T-cell (primary cell): ENCODE measurements around the gene IGLON5. TPM values are rescaled to one million over a fixed set of nuclear protein-coding genes. Genes with fewer than 3 reads are reported as not detected.

Experiments
- ATAC-seq, 4 experiments: fragments of 200-7000 bp in 3 of 4; fragments of 150-1000 bp in 1 of 4; cut with Tn5 transposase; replicated peaks in 1 of 4; 1 replicate in 3 of 4; 2 replicates in 1 of 4; pipeline ENCODE4 v1.10.0; 2021; ENCODE audit warnings: moderate library complexity in 3 of 4, mild to moderate bottlenecking in 2 of 4, moderate number of reproducible peaks in 1 of 4
- CTCF ChIA-PET, 2 donors: fragments of 300-600 bp; sonication (Branson Sonifier 250); formaldehyde crosslinking; loops; one replicate each; lab custom pipeline; 2022; ENCODE audit warnings: antibody characterized with exemption in 2 of 2; lab: Charles Lee
- POLR2A ChIA-PET, 2 donors: fragments of 300-600 bp; sonication (Branson Sonifier 250); formaldehyde crosslinking; loops; one replicate each; lab custom pipeline; 2022; ENCODE audit warnings: antibody characterized with exemption in 2 of 2; lab: Charles Lee
- DNase-seq, 35 experiments: peaks; one replicate each; pipeline versions ENCODE4 v3.0.0 to v3.0.0-alpha.2; 2013 to 2023
- H3K27ac ChIP-seq: one replicate; pipeline ENCODE4 v1.5.1; 2013; ENCODE audit warnings: low read length
- H3K27me3 ChIP-seq, 2 experiments: replicated peaks in 1 of 2; 1 replicate in 1 of 2; 2 replicates in 1 of 2; pipeline versions ENCODE4 v1.6.1 to v1.7.0; 2013; ENCODE audit warnings: low read length in 1 of 2, mixed read lengths in 1 of 2; ENCODE audit not compliant: control insufficient read depth in 2 of 2, insufficient read depth in 2 of 2; ENCODE audit errors: extremely low read depth in 1 of 2
- H3K36me3 ChIP-seq, 2 donors: 1 replicate in 1 of 2; 2 replicates in 1 of 2; pipeline versions ENCODE4 v1.6.1 to v1.7.0; 2013; ENCODE audit warnings: low read length in 1 of 2; ENCODE audit not compliant: control insufficient read depth in 2 of 2, insufficient read depth in 1 of 2; ENCODE audit errors: extremely low read depth in 1 of 2
- H3K4me1 ChIP-seq, 2 experiments: 1 replicate in 1 of 2; 2 replicates in 1 of 2; pipeline versions ENCODE4 v1.6.1 to v1.7.0; 2013; ENCODE audit warnings: low read length in 2 of 2, mixed read lengths in 1 of 2; ENCODE audit not compliant: insufficient read depth in 2 of 2, control insufficient read depth in 1 of 2; ENCODE audit errors: extremely low read depth in 1 of 2
- H3K4me3 ChIP-seq, 2 donors: 1 replicate in 1 of 2; 2 replicates in 1 of 2; pipeline versions ENCODE4 v1.5.1 to v1.7.0; 2013; ENCODE audit warnings: mild to moderate bottlenecking in 2 of 2, low read length in 1 of 2, moderate library complexity in 1 of 2; ENCODE audit not compliant: control insufficient read depth in 1 of 2; ENCODE audit errors: extremely low read depth in 1 of 2
- H3K9me3 ChIP-seq: 2 replicates; pipeline ENCODE4 v1.7.0; 2013
- H3K27ac Mint-ChIP-seq, 2 donors: one replicate each; pipeline ENCODE4 v1.8.0; 2020 to 2021; ENCODE audit warnings: mild to moderate bottlenecking in 2 of 2, mixed read lengths in 2 of 2
- H3K27me3 Mint-ChIP-seq, 2 donors: one replicate each; pipeline ENCODE4 v1.8.0; 2021 to 2022; ENCODE audit warnings: mixed read lengths in 2 of 2
- H3K36me3 Mint-ChIP-seq: one replicate; pipeline ENCODE4 v1.8.0; 2021; ENCODE audit warnings: mixed read lengths
- H3K4me1 Mint-ChIP-seq, 3 donors: one replicate each; pipeline ENCODE4 v1.8.0; 2020 to 2022; ENCODE audit warnings: mixed read lengths in 3 of 3, mild to moderate bottlenecking in 1 of 3
- H3K4me3 Mint-ChIP-seq, 3 donors: one replicate each; pipeline ENCODE4 v1.8.0; 2020 to 2022; ENCODE audit warnings: mild to moderate bottlenecking in 3 of 3, mixed read lengths in 3 of 3, moderate library complexity in 3 of 3
- H3K9me3 Mint-ChIP-seq, 3 donors: one replicate each; pipeline ENCODE4 v1.8.0; 2020 to 2022; ENCODE audit warnings: mixed read lengths in 3 of 3
- WGBS: methylation state at CpG from one replicate; pipeline ENCODE4 v1.1.5; 2013; ENCODE audit warnings: missing lambda C conversion rate; ENCODE audit not compliant: insufficient coverage; 5-methylcytosine and 5-hydroxymethylcytosine counted together
- total RNA-seq, 35 experiments: library from RNA in 6 of 35; stranded (reverse) in 6 of 35; fragments of 120-200 nt in 1 of 35; gene quantifications; one replicate each; pipeline versions ENCODE4 v1.2.1 to v1.2.4 and lab custom pipeline; 2013 to 2026

IGLON5 gene
- under 1 TPM in 1 of 5 donors, not detected in 4; 0.10 TPM for total RNA-seq
- not detected for total RNA-seq (2013)
- 0 to 0.25 (median 0.05) reads per million in 29 experiments for total RNA-seq (lab: John Stamatoyannopoulos, UW)

DNA sequence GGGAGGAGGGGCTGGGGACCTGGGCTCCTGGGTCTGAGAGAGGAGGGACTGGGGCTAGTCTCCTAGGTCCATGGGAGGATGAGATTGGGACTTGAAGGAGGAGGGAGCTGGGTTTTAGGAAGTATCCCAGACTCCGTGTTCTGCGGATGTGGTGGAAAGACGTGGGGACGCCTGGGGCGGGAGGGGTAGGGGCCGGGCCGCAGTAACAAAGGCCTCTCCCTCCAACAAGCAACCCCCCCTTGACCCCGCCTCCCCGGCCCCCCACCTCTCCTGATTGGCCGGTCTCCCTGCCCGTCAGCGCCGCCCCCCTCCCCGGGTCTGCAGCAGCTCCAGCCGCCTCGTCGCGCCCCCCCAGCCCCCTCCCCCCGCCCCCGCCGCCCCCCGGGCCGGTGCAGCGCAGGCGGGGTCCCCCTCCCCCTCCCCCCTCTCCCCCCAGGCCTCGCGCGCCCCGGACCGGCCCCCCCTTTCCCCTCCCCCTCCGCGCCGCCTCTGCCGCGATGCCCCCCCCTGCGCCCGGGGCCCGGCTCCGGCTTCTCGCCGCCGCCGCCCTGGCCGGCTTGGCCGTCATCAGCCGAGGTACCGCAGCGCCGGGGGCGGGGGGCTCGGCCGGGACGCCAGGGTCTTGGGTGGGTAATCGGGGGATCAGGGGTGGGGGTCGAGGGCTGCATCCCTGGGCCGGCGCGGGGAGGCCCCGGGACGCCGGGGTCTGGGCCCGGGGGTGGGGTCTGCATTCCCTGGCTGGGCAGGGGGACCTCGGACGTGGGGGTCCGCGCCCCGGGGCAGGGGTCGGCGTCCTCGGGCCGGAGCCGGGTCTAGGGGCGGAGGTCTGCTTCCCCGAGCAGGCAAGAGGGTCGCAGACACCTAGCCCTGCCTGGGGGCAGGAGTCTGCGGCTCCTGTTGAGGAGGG, at the start of gene IGLON5:
Gene IGLON5 (plus strand): TSS at position 294 of the 907 bp plus-strand sequence. CDS start 204 bp downstream, at position 498.
- no peak within 1 kb of the TSS for H3K4me3 Mint-ChIP-seq
- POLR2A ChIA-PET = no interaction called here
- 20% methylated on average over 39 of the region's 76 CpGs for WGBS
- peaks cover 0 to 7% (median 5%) of the 10 kb centered on the region in 3 donors for H3K4me1 Mint-ChIP-seq
- ATAC-seq = no peak
- no peak for DNase-seq
- CTCF ChIA-PET = no interaction called here
- peaks cover 0 to 33% of the 10 kb centered on the region in 2 experiments for H3K27me3 ChIP-seq
- no peak within 1 kb of the TSS for H3K4me3 ChIP-seq
- H3K9me3 ChIP-seq = no peaks in the 10 kb centered on the region
- H3K9me3 Mint-ChIP-seq = peaks cover 4 to 20% (median 12%) of the 10 kb centered on the region in 3 donors
- H3K27ac ChIP-seq = no peak within 1 kb of the TSS
- no peaks in the 10 kb centered on the region for H3K4me1 ChIP-seq
- H3K27me3 Mint-ChIP-seq = peaks cover 43 to 58% of the 10 kb centered on the region in 2 donors
- no peaks in the 10 kb centered on the region for H3K36me3 ChIP-seq
- peaks cover 3% of the 10 kb centered on the region for H3K36me3 Mint-ChIP-seq
- no peak within 1 kb of the TSS for H3K27ac Mint-ChIP-seq

DNA sequence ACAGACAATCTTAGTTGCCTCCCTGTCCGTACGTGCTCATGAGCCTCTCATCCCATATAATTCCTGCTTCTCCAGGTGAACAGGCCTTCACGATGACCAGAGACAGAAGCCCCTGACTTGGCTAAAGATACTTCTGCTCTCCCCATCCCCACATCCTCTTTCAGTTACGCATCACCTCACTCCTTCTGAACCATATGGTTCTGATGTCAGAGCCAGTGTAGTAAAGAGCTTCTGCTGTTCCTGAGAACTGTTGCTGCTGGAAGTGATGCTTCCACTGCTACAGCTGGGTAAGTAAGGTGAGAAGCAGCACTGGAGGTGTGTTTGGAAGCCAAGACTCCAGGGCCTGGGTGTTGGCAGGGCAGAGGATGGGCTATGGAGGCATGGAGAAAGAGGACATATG, 47.6 kb upstream of the IGLON5 start:
- DNase-seq = no peak
- peaks cover 0 to 6% of the 10 kb centered on the region in 2 experiments for H3K27me3 ChIP-seq
- CTCF ChIA-PET = no interaction called here
- 92% methylated on average over 2 of the region's 4 CpGs for WGBS
- H3K4me3 ChIP-seq = no peak overlapping the region
- H3K36me3 ChIP-seq = no peaks in the 10 kb centered on the region
- H3K4me3 Mint-ChIP-seq = no peak overlapping the region
- peaks cover 23 to 27% of the 10 kb centered on the region in 2 donors for H3K27me3 Mint-ChIP-seq
- H3K4me1 ChIP-seq = no peaks in the 10 kb centered on the region
- no peaks in the 10 kb centered on the region for H3K4me1 Mint-ChIP-seq
- POLR2A ChIA-PET = no interaction called here
- no peak overlapping the region for H3K27ac ChIP-seq
- H3K9me3 Mint-ChIP-seq = no peaks in the 10 kb centered on the region
- no peak for ATAC-seq
- no peak overlapping the region for H3K27ac Mint-ChIP-seq
- no peaks in the 10 kb centered on the region for H3K9me3 ChIP-seq
- H3K36me3 Mint-ChIP-seq = no peaks in the 10 kb centered on the region

DNA sequence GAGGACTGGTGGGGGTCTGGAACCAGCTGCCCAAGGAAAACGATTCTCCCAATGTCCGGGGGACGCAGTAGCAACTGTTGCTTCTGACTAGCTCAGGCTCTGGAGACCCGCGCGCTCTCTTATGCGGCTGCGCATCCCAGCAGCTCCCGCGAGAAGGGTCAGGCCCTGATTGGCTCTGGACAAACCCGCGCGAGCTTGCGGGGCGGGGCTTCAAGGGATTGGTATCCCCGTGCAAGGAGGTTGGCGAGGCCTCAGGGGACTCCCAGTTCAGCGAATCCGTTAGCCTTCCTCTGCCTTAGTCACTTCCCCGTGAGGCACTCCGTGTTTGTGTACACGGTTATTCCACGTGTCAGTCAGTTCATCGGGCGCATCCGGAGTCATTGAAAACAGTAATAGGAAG, 40.4 kb upstream of the IGLON5 start:
- CTCF ChIA-PET = no interaction called here
- H3K27ac Mint-ChIP-seq = no peak overlapping the region
- peaks cover 0 to 11% of the 10 kb centered on the region in 2 experiments for H3K27me3 ChIP-seq
- no peak overlapping the region for H3K27ac ChIP-seq
- H3K36me3 Mint-ChIP-seq = no peaks in the 10 kb centered on the region
- H3K4me1 Mint-ChIP-seq = peaks cover 3 to 13% (median 11%) of the 10 kb centered on the region in 3 donors
- no peaks in the 10 kb centered on the region for H3K9me3 Mint-ChIP-seq
- H3K9me3 ChIP-seq = no peaks in the 10 kb centered on the region
- no peaks in the 10 kb centered on the region for H3K4me1 ChIP-seq
- ATAC-seq = no peak
- no peaks in the 10 kb centered on the region for H3K36me3 ChIP-seq
- POLR2A ChIA-PET = no interaction called here
- no peak overlapping the region for H3K4me3 Mint-ChIP-seq
- no peak overlapping the region for H3K4me3 ChIP-seq
- DNase-seq = no peak
- H3K27me3 Mint-ChIP-seq = peaks cover 8 to 9% of the 10 kb centered on the region in 2 donors
- 81% methylated on average over 26 of the region's 26 CpGs for WGBS

DNA sequence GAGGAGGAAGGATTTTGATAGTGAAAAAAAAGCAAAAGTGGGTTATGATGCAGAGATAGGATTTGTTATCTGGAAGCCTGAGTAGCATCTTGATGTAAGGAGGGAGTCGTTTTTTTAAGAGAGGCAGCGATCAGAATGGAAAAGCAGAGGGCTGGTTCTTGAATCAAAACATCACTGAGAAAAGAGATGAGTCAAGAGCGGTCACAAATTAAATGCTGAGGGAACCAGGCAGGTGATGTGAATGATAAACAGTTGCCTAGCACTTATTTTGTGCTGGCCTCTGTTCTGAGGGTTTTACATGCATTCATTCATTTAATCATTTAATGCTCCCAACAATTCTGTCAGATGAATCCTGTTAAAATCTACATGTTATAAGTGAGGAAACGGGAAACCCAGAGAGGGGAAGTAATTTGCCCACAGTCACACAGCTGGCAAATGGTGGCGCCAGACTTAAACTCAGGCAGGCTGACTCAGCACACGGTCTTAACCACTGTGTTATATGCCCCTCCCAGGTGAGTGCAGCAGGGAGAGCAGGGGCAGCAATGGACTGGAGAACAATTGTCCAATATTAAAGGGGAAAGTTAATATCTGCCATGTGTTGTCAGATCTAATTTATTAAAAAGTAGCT, 39.1 kb upstream of the IGLON5 start:
- ATAC-seq (peak in 2 of 4 experiments; percentile 61 to 84), DNase-seq (peak in 9 of 35 experiments; percentile 3 to 28 (median 11))
- no peaks in the 10 kb centered on the region for H3K4me1 ChIP-seq
- H3K27me3 ChIP-seq = peaks cover 0 to 11% of the 10 kb centered on the region in 2 experiments
- POLR2A ChIA-PET = no interaction called here
- H3K9me3 ChIP-seq = no peaks in the 10 kb centered on the region
- 35% methylated on average over 5 of the region's 6 CpGs for WGBS
- H3K9me3 Mint-ChIP-seq = no peaks in the 10 kb centered on the region
- CTCF ChIA-PET = no interaction called here
- no peak overlapping the region for H3K4me3 Mint-ChIP-seq
- no peak overlapping the region for H3K27ac ChIP-seq
- H3K36me3 Mint-ChIP-seq = no peaks in the 10 kb centered on the region
- peaks cover 8 to 15% of the 10 kb centered on the region in 2 donors for H3K27me3 Mint-ChIP-seq
- no peak overlapping the region for H3K4me3 ChIP-seq
- H3K36me3 ChIP-seq = no peaks in the 10 kb centered on the region
- H3K4me1 Mint-ChIP-seq = peaks cover 3 to 13% (median 11%) of the 10 kb centered on the region in 3 donors
- H3K27ac Mint-ChIP-seq = peak overlapping the region in 1 of 2 donors; percentile 29

DNA sequence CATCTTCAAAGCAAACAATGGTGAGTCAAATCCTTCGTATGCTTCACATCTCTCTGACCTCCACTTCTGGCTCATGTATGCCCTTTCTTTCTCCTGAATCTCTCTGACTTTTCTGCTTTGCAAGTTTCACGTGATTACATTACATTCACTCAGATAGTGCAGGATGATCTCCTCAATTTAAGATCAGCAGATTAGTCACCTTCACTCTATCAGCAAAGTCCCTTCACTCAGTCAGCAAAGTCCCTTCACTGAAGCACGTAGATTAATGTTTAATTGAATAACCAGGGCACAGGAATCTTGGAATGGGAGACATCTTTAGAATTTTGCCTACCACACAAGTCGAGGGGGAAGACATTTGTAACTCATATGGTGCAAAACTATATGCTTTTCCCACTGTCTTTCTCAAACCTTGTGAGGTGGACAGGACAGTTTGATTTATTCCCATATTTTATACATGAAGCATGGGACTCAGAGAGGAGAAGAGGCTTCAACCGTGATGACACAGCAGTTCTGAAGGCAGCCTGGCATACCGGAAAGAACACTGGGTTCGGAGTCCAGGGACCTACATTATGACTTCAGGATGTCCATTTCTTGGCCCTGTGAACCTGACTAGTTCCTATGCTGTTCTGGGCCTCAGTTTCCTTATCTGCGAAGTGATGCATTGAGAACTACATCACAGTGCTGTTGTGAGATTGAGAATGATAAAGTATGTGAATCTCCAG, 37.2 kb upstream of the IGLON5 start:
- peaks cover 18 to 20% of the 10 kb centered on the region in 2 donors for H3K27me3 Mint-ChIP-seq
- POLR2A ChIA-PET = no interaction called here
- peak overlapping the region in 1 of 2 donors; percentile 40 for H3K27ac Mint-ChIP-seq
- H3K4me3 ChIP-seq = no peak overlapping the region
- no peak for ATAC-seq
- H3K4me3 Mint-ChIP-seq = no peak overlapping the region
- no peaks in the 10 kb centered on the region for H3K9me3 ChIP-seq
- no peaks in the 10 kb centered on the region for H3K9me3 Mint-ChIP-seq
- CTCF ChIA-PET = no interaction called here
- DNase-seq = no peak
- no peaks in the 10 kb centered on the region for H3K36me3 ChIP-seq
- H3K27me3 ChIP-seq = peaks cover 0 to 26% of the 10 kb centered on the region in 2 experiments
- WGBS = 82% methylated on average over 4 of the region's 8 CpGs
- H3K4me1 ChIP-seq = no peaks in the 10 kb centered on the region
- H3K36me3 Mint-ChIP-seq = no peaks in the 10 kb centered on the region
- peaks cover 3 to 13% (median 11%) of the 10 kb centered on the region in 3 donors for H3K4me1 Mint-ChIP-seq
- H3K27ac ChIP-seq = no peak overlapping the region

DNA sequence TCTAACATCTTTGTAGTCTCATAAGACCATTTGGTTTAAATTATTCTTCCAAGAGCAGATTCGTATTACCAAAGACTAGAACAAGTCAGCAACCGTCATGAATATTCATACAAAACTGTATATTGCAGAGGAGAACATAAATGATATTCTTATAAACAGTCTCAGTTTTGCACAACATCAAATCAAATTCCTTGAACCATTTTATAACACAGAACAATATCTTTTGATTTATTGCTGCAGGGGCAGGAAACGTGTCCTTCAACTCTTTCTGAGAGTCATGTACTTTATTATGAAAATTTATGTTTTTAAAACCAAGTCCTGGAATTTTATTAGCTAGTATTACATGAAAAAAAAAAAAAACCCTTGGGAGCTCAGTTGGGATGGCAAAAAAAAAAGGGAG, 34.3 kb upstream of the IGLON5 start:
- H3K4me1 ChIP-seq = no peaks in the 10 kb centered on the region
- no peak for DNase-seq
- no peaks in the 10 kb centered on the region for H3K36me3 ChIP-seq
- no peak overlapping the region for H3K4me3 Mint-ChIP-seq
- no peak for ATAC-seq
- H3K4me3 ChIP-seq = no peak overlapping the region
- WGBS = no CpG with 5 or more reads among the region's 3 CpGs
- peaks cover 0 to 15% (median 4%) of the 10 kb centered on the region in 3 donors for H3K9me3 Mint-ChIP-seq
- H3K9me3 ChIP-seq = no peaks in the 10 kb centered on the region
- H3K27ac ChIP-seq = no peak overlapping the region
- peaks cover 25 to 26% of the 10 kb centered on the region in 2 donors for H3K27me3 Mint-ChIP-seq
- peaks cover 2 to 22% of the 10 kb centered on the region in 2 experiments for H3K27me3 ChIP-seq
- no peak overlapping the region for H3K27ac Mint-ChIP-seq
- ChIA-PET POLR2A (no interaction called here), CTCF (no interaction called here)
- no peaks in the 10 kb centered on the region for H3K36me3 Mint-ChIP-seq
- peaks cover 3 to 10% (median 7%) of the 10 kb centered on the region in 3 donors for H3K4me1 Mint-ChIP-seq
